GM21360 (cell line): Measurements from ENCODE around the gene ERC1.
"Not testable (repeated sequence)": the region's sequence is repeated elsewhere in the genome, so short reads cannot be mapped to it uniquely, and the experiment has no call there.

Experiments used
- ATAC-seq: cut with Tn5 transposase; IDR thresholded peaks from one replicate; pipeline ENCODE4 v1.9.1; 2021; ENCODE audit warnings: mild to moderate bottlenecking, moderate library complexity; ENCODE audit not compliant: unreplicated experiment

The ERC1 gene

DNA sequence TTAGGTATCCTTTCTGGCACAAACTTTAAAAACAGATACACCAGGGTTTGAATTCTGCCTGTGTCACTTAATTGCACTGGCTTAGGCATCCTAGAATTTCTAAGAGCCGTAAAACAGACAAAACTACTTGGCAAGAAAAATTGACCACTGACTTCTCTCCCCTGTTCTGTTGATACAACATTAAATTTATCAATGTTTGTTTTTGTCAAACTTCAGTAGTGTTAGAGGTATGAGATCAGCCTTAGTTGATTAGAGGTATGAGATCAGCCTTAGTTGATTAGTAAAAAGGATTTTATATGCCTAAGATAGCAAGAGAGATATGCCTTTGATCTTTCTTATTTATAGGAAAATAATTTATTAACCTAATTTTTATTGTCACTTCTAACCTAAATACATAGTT lies 320.1 kb downstream of the ERC1 start:
- ATAC-seq, result no peak

DNA sequence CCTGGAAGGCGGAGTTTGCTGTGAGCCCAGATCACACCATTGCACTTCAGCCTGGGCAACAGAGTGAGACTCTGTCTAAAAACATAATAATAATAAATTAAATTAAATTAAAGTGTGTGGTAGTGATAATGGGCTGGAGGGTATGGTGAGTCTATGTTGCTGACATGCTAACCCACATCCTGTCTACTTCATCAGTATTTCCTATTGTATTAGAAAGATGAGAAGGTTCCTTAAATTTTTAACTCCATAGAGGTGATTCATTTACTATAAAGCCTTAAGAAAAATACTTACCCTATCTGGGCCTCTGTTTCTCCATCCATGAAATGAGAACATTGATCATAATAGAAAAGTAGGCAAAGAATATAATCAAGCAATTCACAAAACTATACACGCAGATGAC lies 322.9 kb downstream of the ERC1 start:
- ATAC-seq, result no peak

- no peak for ATAC-seq
Measured at GRCh38 chr12:1314523-1314922, 323.5 kb downstream of the ERC1 start.

DNA sequence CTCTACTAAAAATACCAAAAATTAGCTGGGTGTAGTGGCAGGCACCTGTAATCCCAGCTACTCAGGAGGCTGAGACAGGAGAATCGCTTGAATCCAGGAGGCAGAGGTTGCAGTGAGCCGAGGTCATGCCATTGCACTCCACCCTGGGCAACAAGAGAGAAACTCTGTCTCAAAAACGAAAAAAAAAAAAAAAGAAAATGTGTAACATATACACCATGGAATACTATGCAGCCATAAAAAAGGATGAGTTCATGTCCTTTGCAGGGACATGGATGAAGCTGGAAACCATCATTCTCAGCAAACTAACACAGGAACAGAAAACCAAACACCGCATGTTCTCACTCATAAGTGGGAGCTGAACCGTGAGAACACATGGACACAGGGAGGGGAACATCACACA lies 326.0 kb downstream of the ERC1 start:
- ATAC-seq, result not testable (repeated sequence)

- ATAC-seq, result no peak
Measured at GRCh38 chr12:1318327-1319031, 327.5 kb downstream of the ERC1 start.

- no peak for ATAC-seq
Measured at GRCh38 chr12:1319212-1319611, 328.2 kb downstream of the ERC1 start.

GRCh38 chr12:1320021-1320420 lies 329.0 kb downstream of the ERC1 start:
- no peak for ATAC-seq

- ATAC-seq, result no peak
Measured at GRCh38 chr12:1322821-1323220, 331.8 kb downstream of the ERC1 start.

DNA sequence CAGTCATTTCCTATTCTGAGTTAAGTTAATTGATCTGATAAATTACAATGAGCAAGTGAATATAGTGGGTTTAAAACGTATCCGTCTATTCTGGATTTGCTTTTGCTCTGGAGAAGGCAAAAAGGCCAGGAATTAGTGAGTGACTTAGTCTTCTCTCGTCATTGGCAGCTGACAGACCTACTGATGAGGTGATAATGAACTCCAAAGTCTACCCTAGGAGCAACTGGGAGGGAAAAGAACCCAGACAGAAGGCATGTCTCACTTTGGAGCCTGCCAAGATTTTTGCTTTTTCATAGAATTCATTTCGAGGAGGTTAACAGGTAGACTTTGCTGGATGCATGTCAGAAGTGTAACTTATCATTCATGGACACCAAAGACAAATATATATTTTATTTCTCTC lies 333.1 kb downstream of the ERC1 start:
- ATAC-seq, result no peak

DNA sequence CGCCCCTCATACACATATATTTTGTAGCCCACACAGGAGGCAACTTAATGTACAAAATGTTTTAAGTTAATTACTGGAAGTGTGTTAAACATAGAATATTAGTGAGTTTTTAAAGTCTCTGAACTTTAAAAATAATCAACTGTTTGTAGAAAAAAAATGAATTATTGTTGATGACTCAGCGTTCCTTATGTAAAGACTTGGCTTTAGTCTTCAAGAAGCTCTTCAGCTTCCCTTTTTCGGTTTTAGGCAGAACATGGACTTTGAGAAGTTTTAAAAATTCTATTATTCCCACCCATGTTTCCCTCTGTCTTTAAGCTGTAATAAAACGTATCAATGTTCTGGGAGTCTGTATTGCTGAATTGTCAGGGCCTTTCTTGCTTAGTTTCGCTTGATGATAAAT lies 333.9 kb downstream of the ERC1 start:
- no peak for ATAC-seq

DNA sequence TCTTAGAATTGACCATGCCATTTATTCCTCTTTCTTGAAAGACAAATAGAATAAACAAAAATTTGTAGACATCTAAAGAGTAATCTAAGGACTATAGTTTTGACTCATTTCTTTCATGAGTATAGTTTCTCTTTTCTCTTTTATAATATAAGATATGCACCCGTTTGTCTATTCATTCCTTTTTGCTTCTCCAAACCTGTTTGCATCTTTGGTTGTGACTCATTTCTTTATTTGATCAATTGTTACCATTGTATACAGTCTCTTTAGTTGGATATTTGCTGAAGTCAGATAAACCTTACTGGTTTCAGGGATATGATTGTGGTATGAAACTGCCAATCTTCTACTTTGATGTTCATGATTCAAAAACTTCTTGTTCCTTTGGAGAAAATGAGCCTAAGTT lies 334.6 kb downstream of the ERC1 start:
- ATAC-seq, result no peak

DNA sequence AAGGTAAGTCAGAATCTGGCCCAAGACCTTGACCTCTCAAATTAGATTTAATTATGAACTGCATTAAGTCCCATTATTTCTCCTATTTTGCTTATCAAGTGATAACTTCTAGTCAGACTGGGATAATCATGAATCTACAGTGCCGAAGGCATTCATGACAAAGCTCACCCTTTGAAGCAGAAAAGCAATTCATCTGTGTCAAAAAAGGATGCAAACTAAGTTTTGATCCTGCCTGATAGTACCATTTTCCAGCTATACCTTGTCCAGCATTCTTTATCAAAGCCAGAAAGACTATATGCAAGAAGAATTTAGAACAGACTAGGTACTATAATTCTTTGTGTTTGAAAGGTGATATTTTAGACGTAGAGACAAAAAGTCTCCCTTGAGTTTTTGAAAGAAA lies 335.2 kb downstream of the ERC1 start:
- no peak for ATAC-seq

DNA sequence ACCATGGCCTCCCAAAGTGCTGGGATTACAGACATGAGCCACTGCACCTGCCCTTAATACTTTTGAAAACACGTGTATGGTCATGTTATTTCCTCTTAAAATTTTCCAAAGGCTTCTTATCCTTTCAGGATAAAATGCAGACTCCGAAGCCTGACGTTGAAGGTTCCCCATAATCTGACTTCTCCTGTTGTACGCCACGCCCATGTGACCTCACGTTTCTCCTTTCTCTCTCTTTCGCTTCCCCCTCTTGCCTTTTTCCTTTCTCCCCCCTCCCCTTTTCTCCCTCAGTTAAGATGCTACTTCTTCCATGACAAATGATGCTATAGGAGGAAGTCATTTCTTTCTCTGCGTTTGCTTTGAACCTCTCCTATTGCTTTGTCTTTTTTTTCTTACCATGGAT lies 337.4 kb downstream of the ERC1 start:
- ATAC-seq, result no peak

DNA sequence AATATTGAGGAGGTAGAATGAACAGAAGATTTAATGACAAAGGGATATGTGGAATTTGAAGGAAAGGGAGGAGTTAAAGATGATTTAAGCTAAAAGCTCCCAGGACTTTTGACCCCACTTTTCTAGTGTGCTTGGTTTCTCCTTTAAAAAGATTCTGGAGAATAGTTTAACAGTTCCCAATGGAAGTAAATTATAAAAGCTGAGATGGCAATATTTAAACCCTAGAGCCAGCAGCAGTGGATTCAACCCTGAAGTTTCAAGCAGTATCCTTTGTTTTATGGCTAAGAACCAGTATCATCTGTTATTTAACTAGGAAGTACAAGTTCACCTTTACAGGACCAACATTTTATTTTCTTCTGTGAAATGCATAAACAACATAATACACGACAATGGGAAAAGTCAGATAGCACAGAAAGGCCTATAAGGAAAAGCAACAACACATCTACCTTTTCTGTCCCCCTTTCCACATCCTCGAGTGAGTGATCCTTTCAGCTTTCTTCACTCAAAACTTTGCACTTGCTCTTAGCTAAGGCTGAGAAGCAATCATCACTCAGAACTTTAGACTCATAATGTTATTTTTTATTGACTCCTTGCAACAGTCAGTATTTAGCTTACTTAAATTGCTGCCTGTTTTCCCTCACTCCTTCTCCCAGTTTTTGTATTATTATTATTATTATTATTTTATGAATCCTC lies 338.9 kb downstream of the ERC1 start:
- ATAC-seq, result no peak

DNA sequence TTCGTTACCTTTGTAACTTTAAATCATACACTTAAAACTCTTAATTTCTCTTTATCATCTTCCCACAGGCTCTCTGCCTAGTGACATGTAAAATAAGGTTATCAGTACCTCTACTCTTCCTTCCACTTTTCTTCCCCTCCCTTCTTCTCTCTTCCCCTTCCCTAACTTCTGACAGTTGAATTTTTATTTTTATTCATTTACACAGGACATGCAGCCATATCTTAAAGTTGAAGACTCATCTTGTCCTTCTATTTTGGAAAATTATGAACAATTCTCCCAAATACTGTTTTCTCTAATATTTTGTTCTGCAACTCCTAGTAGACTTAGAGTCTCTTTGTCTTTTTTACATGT lies 339.4 kb downstream of the ERC1 start:
- no peak for ATAC-seq

DNA sequence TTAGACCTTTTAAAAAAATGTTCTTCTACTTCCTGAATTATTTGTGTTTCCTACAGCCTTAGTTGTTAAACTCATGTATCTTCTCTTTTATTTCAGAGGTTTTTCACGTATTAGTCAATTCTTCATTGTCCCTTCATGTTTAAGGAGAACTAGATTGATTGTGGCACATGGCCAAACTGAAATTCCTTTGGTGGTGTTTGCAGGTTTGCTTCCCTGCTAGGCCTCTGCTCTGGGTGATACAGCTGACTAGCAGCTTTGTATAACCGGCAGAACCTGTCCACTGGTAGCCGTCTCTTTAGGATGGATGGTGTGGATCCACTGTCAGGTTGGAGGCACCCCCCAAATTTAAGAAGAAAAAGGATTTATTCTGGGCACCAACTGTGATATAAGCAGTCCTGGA lies 341.3 kb downstream of the ERC1 start:
- ATAC-seq, result no peak

DNA sequence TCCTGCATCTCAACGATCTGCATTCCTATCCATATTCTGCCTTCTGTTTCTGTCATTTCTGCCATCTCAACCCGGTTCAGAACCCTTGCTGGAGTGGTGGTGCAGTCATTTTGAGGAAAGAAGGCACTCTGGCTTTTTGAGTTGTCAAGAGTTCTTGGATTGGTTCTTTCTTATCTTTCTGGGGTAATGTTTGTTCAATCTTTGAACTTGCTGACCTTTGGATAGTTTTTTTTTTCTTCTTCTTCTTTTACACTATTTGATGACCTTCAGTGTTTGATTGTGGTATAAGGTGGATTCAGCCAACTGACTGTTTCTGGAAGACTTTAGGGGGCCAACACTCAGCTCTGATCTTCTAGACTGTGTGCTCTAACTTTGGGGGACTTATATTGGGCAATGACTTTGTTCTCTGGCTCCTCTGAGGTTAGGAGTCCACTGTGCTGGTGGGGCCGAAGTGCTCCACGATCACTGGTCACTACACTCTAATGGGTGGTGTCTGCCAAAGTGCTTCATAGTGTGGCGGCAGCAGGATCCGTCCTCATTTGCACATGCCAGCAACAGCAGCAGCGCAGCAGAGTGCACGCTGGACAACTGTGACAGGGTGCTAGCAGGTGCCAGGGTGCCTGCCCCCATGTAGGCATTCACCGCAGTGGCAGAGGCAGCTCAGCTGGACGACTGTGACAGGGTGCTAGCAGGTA lies 347.6 kb downstream of the ERC1 start:
- ATAC-seq, result no peak

- ATAC-seq, result not testable (repeated sequence)
Measured at GRCh38 chr12:1339178-1339541, 348.1 kb downstream of the ERC1 start.

DNA sequence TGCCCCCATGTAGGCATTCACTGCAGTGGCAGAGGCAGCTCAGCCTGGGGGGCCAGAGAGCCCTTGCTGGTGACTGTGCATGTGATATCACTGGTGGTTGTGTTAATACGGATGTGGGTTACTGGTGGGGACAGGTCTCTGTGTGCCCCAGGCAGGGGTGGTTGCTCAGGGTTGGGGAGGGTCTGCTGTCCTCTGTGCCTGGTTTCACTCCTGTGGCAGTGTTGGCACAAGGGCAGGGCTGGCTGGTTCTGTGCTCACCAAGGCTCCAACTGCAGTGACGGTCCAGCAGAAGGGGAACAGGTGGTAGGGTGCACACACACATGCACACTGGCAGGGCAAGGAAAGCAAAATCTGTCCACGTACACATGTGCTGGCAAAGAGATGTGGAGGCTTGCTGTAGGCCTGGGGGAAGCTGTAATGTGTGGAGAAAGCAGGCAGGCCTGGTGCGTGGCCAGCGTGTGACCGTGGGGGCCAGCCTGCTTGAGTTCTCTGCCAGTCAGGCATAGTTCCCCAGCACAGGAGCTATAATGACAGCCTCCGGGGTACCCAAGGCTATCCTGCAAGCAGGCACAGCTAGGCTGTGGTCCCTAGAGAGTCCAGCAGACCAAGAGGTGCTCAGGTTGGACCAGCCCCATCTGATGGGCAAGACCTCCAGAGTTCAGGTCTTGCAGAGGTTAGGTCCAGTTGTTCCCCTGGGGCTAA lies 348.7 kb downstream of the ERC1 start:
- no peak for ATAC-seq

DNA sequence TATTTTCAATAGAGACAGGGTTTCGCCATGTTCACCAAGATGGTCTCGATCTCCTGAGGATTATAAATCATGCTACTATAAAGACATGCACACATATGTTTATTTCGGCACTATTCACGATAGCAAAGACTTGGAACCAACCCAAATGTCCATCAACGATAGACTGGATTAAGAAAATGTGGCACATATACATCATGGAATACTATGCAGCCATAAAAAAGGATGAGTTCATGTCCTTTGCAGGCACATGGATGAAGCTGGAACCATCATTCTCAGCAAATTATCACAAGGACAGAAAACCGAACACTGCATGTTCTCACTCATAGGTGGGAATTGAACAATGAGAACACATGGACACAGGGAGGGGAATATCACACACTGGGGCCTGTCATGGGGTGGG lies 350.2 kb downstream of the ERC1 start:
- ATAC-seq, result not testable (repeated sequence)

DNA sequence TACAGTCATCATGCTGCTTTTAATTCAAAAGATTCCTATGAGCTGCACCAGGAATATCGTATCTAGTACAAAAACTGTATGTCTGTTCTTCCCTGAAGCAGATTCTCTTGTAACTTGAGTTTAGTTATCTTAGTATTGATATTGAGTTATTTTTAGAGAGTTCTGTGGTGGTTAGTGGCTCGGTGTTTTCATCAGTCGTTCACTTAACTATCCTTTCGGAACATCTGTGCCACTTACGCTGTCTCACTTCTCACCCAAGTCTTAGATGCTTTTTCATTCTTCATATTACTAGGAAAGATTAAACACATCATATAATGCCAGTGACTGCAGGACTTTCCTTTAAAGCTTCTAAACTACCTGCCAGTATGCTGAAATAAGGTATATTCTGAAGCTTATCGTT lies 352.4 kb downstream of the ERC1 start:
- ATAC-seq, result no peak

GRCh38 chr12:1344245-1344644 lies 353.2 kb downstream of the ERC1 start:
- ATAC-seq, result no peak
